Activated naive CD8-positive, alpha-beta T cell treated with anti-CD3 and anti-CD28 coated beads, Interleukin-2, amount 10 ng/mL, durations not matched to agents 7 days and 5 days (primary cell): ENCODE data around the gene MAFF. TPM values are rescaled to one million over a fixed set of nuclear protein-coding genes. Genes with fewer than 3 reads are reported as not detected.
"Not testable (repeated sequence)": the region's sequence is repeated elsewhere in the genome, so short reads cannot be mapped to it uniquely, and the experiment has no call there.

ENCODE experiments used
- ATAC-seq: fragments of 150-1000 bp; cut with Tn5 transposase; one replicate; pipeline ENCODE4 v1.10.0; 2021; ENCODE audit warnings: low read depth, moderate library complexity
- POLR2A ChIA-PET: fragments of 350-600 bp; sonication (Branson Sonifier 250); formaldehyde crosslinking; loops from one replicate; lab custom pipeline; 2021; ENCODE audit warnings: antibody characterized with exemption; lab: Charles Lee
- DNase-seq: peaks from one replicate; pipeline ENCODE4 v3.0.0; 2021
- H3K27ac Mint-ChIP-seq: one replicate; pipeline ENCODE4 v1.8.0; 2022; ENCODE audit warnings: mild to moderate bottlenecking, mixed read lengths
- H3K27me3 Mint-ChIP-seq: one replicate; pipeline ENCODE4 v1.8.0; 2022; ENCODE audit warnings: mild to moderate bottlenecking, moderate library complexity, mixed read lengths
- H3K36me3 Mint-ChIP-seq: one replicate; pipeline ENCODE4 v1.8.0; 2021; ENCODE audit warnings: mild to moderate bottlenecking, mixed read lengths
- H3K4me1 Mint-ChIP-seq: one replicate; pipeline ENCODE4 v1.8.0; 2021; ENCODE audit warnings: mixed read lengths
- H3K4me3 Mint-ChIP-seq: one replicate; pipeline ENCODE4 v1.8.0; 2022; ENCODE audit warnings: mild to moderate bottlenecking, moderate library complexity, mixed read lengths
- H3K9me3 Mint-ChIP-seq: one replicate; pipeline ENCODE4 v1.8.0; 2021; ENCODE audit warnings: mixed read lengths
- total RNA-seq, 2 experiments: library from RNA; stranded (reverse); gene quantifications; one replicate each; pipeline ENCODE4 v1.2.3, GENCODE V29; 2021

Gene MAFF
- total RNA-seq, 2 experiments from 2014 or later = 10.8 to 12.8 TPM

GRCh38 chr22:38171927-38172831, 29.6 kb upstream of the MAFF start:
- ATAC-seq (peak; percentile 19), DNase-seq (peak; percentile 29)
- no peaks in the 10 kb centered on the region for H3K36me3 Mint-ChIP-seq
- peak overlapping the region; percentile 85 for H3K27ac Mint-ChIP-seq
- H3K27me3 Mint-ChIP-seq = no peaks in the 10 kb centered on the region
- POLR2A ChIA-PET = interaction anchor here (1.2 to 1.7 kb wide), 2 partner anchors 10 to 29 kb away, joined by 3 read pairs; partner anchors contain the start of gene PLA2G6
- H3K4me1 Mint-ChIP-seq = peaks cover 41% of the 10 kb centered on the region
- H3K9me3 Mint-ChIP-seq = no peaks in the 10 kb centered on the region
- no peak overlapping the region for H3K4me3 Mint-ChIP-seq

DNA sequence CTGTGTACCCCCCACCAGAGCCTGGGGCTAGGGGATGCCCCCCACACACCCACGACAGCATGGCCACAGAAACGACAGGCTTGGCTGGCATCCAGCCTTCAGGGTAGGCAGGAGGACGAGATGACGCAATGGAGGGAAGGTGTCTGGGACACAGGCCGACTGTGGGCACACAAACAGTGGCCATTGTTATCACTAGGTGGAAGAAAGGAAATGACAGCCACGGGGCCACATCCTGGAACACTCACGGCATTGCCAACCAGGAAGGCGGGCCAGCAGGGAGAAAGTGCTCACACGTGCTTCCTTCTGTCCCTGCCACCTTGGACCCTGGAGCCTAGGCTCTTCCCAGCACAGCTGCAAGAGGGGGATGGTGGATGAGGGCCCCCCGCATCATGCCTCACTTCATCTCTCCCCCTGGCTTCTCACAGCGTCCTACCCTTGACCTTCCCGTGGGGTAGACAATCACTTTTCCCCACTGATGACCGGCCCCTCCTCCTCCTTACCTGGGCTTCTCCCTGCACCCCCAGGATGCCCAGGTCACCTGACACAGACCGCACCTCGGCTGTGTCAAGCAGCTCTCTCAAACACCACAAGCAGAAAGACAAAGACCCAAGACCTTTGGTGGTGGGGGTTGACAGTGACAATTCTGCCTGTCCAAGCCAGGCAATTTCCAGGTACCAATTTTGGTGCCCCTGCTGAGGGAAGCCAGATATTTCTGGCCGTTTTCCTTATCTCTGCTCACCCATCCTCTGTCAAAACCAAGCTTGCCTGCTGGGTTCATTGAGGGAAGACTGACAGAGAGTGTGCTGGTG, 28.8 kb upstream of the MAFF start:
- H3K4me3 Mint-ChIP-seq = peak overlapping the region; percentile 33
- H3K36me3 Mint-ChIP-seq = no peaks in the 10 kb centered on the region
- POLR2A ChIA-PET = interaction anchor here (0.9 to 1.7 kb wide), 3 partner anchors 9 to 29 kb away, joined by 3 read pairs; partner anchors contain the start of genes MAFF and PLA2G6
- H3K4me1 Mint-ChIP-seq = peaks cover 42% of the 10 kb centered on the region
- H3K27ac Mint-ChIP-seq = peak overlapping the region; percentile 85
- no peaks in the 10 kb centered on the region for H3K27me3 Mint-ChIP-seq
- ATAC-seq (peak; percentile 53), DNase-seq (peak; percentile 46)
- no peaks in the 10 kb centered on the region for H3K9me3 Mint-ChIP-seq

- H3K9me3 Mint-ChIP-seq = no peaks in the 10 kb centered on the region
- ATAC-seq (no peak), DNase-seq (peak; percentile 5)
- H3K4me3 Mint-ChIP-seq = no peak overlapping the region
- H3K27ac Mint-ChIP-seq = peak overlapping the region; percentile 25
- POLR2A ChIA-PET = interaction anchor here (0.9 to 1.1 kb wide), 2 partner anchors 28 to 30 kb away, joined by 3 read pairs; partner anchors contain the start of gene MAFF
- peaks cover 45% of the 10 kb centered on the region for H3K4me1 Mint-ChIP-seq
- H3K27me3 Mint-ChIP-seq = no peaks in the 10 kb centered on the region
- no peaks in the 10 kb centered on the region for H3K36me3 Mint-ChIP-seq
These were observed 28.2 kb upstream of the MAFF start for GRCh38 chr22:38173641-38173906.

GRCh38 chr22:38174626-38175025, 27.2 kb upstream of the MAFF start:
- no peak for ATAC-seq
- DNase-seq = peak; percentile 13
- Mint-ChIP-seq H3K9me3 (no peaks in the 10 kb centered on the region), H3K27ac (no peak overlapping the region), H3K4me3 (no peak overlapping the region), H3K4me1 (peaks cover 51% of the 10 kb centered on the region), H3K27me3 (no peaks in the 10 kb centered on the region), H3K36me3 (peaks cover 4% of the 10 kb centered on the region)
- POLR2A ChIA-PET = no interaction called here

- Mint-ChIP-seq H3K4me3 (peak overlapping the region; percentile 29), H3K36me3 (peaks cover 7% of the 10 kb centered on the region), H3K27me3 (no peaks in the 10 kb centered on the region), H3K27ac (peak overlapping the region; percentile 64), H3K9me3 (no peaks in the 10 kb centered on the region), H3K4me1 (peaks cover 60% of the 10 kb centered on the region)
- ATAC-seq (no peak), DNase-seq (no peak)
- POLR2A ChIA-PET = interaction anchor here (1.0 to 1.1 kb wide), 3 partner anchors 13 to 28 kb away, joined by 3 to 13 read pairs (median 7); partner anchors contain the start of gene MAFF
These were observed 26.3 kb upstream of the MAFF start for GRCh38 chr22:38175206-38176118.

GRCh38 chr22:38176170-38176741, 25.5 kb upstream of the MAFF start:
- peak; percentile 26 for ATAC-seq
- POLR2A ChIA-PET = interaction anchor here (0.5 to 1.1 kb wide), 4 partner anchors 14 to 28 kb away, joined by 3 to 13 read pairs (median 5); partner anchors contain the start of gene MAFF
- Mint-ChIP-seq H3K9me3 (no peaks in the 10 kb centered on the region), H3K36me3 (peaks cover 10% of the 10 kb centered on the region), H3K4me1 (peaks cover 66% of the 10 kb centered on the region), H3K4me3 (peak overlapping the region; percentile 29), H3K27me3 (no peaks in the 10 kb centered on the region), H3K27ac (peak overlapping the region; percentile 64)
- peak; percentile 35 for DNase-seq

GRCh38 chr22:38177044-38177443, 24.8 kb upstream of the MAFF start:
- H3K9me3 Mint-ChIP-seq = no peaks in the 10 kb centered on the region
- peaks cover 68% of the 10 kb centered on the region for H3K4me1 Mint-ChIP-seq
- no peak for DNase-seq
- H3K27me3 Mint-ChIP-seq = no peaks in the 10 kb centered on the region
- peak overlapping the region; percentile 64 for H3K27ac Mint-ChIP-seq
- H3K4me3 Mint-ChIP-seq = peak overlapping the region; percentile 29
- peaks cover 12% of the 10 kb centered on the region for H3K36me3 Mint-ChIP-seq
- POLR2A ChIA-PET = interaction anchor here (0.7 to 1.1 kb wide), 5 partner anchors 11 to 27 kb away, joined by 3 to 13 read pairs (median 6); partner anchors contain the start of gene MAFF
- ATAC-seq = no peak

GRCh38 chr22:38177571-38177925, 24.2 kb upstream of the MAFF start:
- H3K9me3 Mint-ChIP-seq, ATAC-seq, H3K27me3 Mint-ChIP-seq, H3K4me3 Mint-ChIP-seq, DNase-seq: not testable (repeated sequence)
- Mint-ChIP-seq H3K27ac (peak overlapping the region; percentile 16), H3K4me1 (peaks cover 63% of the 10 kb centered on the region), H3K36me3 (peaks cover 12% of the 10 kb centered on the region)
- POLR2A ChIA-PET = interaction anchor here (0.8 to 5.0 kb wide), 2 partner anchors 11 to 25 kb away, joined by 3 to 78 read pairs; partner anchors contain the start of gene MAFF

DNA sequence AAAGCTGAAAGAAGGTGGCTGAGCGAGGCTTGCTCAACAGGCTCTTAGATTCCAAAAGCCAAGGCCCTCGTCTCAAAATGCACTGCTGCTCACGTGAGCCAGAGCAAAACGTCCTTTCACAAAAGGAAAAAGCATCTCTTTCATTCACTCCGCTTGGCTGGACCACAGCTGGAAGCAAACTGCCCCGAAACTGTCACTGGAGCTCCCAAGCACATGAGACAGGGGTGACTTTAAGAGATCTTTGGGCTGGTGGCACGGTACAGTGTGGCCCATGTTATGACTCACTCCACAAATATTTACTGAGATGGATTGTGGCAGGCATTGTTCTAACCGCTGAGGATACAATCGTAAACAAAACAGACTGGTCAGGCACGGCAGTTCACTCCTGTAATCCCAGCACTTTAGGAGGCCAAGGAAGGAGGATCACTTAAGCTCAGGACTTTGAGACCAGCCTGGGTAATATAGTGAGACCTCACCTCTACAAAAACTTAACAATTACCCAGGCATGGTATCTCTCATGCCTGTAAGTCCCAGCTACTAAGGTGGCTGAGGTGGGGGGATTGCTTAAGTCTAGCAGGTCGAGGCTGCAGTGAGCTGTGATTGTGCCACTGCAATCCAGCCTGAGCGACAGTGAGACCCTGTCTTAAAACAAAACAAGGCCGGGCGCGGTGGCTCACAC, 23.7 kb upstream of the MAFF start:
- Mint-ChIP-seq H3K4me3 (no peak overlapping the region), H3K27ac (no peak overlapping the region), H3K9me3 (no peaks in the 10 kb centered on the region), H3K27me3 (no peaks in the 10 kb centered on the region), H3K4me1 (peaks cover 61% of the 10 kb centered on the region), H3K36me3 (peaks cover 12% of the 10 kb centered on the region)
- POLR2A ChIA-PET = interaction anchor here (5.0 kb wide), 1 partner anchor 25 kb away, joined by 78 read pairs; the partner anchor contains the start of gene MAFF
- no peak for ATAC-seq
- no peak for DNase-seq

- Mint-ChIP-seq H3K4me1 (peaks cover 56% of the 10 kb centered on the region), H3K27ac (peak overlapping the region; percentile 58), H3K36me3 (peaks cover 12% of the 10 kb centered on the region)
- POLR2A ChIA-PET = interaction anchor here (5.0 kb wide), 1 partner anchor 24 kb away, joined by 78 read pairs; the partner anchor contains the start of gene MAFF
- H3K9me3 Mint-ChIP-seq, H3K27me3 Mint-ChIP-seq, H3K4me3 Mint-ChIP-seq, ATAC-seq, DNase-seq: not testable (repeated sequence)
These were observed 23.2 kb upstream of the MAFF start for GRCh38 chr22:38178605-38178937.

DNA sequence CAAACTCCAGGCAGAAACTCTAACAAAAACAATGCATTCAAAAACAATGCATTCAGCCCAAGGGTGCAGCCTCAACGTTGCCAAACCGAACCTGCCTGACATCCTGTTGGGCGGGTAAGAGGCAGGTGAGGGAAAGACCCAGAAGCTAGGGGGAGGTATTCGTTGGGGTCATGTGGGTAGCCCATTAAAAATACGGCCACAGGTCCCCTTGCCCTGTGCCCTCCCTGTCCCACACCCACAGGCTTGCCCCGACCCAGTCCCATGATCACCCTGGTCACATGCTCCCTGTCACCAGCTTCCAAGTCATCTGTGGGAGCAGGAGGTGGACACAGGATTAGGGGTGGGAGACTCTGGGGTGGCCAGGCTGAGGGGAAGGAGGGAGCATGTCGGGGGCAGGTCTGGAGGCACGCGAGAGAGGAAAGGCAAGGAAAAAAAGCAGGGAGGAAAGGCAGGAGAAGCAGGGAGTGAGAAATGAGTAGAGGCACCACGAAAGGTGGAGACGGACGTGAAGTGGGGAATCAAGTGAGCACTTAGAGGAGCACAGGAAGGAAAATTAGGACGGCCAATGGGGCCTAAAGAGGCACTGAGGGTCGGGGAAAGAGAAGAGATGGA, 20.8 kb upstream of the MAFF start:
- H3K4me3 Mint-ChIP-seq = peak overlapping the region; percentile 95
- peaks cover 5% of the 10 kb centered on the region for H3K27me3 Mint-ChIP-seq
- H3K4me1 Mint-ChIP-seq = peaks cover 49% of the 10 kb centered on the region
- no peaks in the 10 kb centered on the region for H3K9me3 Mint-ChIP-seq
- peaks cover 12% of the 10 kb centered on the region for H3K36me3 Mint-ChIP-seq
- peak; percentile 57 for DNase-seq
- peak overlapping the region; percentile 91 for H3K27ac Mint-ChIP-seq
- POLR2A ChIA-PET = interaction anchor here (2.2 to 5.0 kb wide), 2 partner anchors 18 to 22 kb away, joined by 8 to 78 read pairs; partner anchors contain the start of gene MAFF
- peak; percentile 35 for ATAC-seq
